HepG2 (cell line): ENCODE results near the gene SPRR5. TPM values are rescaled to one million over a fixed set of nuclear protein-coding genes. Genes with fewer than 3 reads are reported as not detected.

Experiments
- ATAC-seq: fragments of 200-7000 bp; cut with Tn5 transposase; 3 replicates; pipeline ENCODE4 v1.9.1; 2020; ENCODE audit warnings: mild to moderate bottlenecking, moderate library complexity
- BruUV-seq: library from RNA; stranded (reverse); fragments of 400-500 nt; replicated peaks from 2 replicates; lab custom pipeline; 2021; lab: Mats Ljungman, UMichigan
- CTCF ChIA-PET: fragments of 300-600 bp; formaldehyde crosslinking; extraction: SDS; loops from one replicate; lab custom pipeline; 2021; ENCODE audit warnings: low total read pairs, inconsistent platforms, low intra/inter-chr PET ratio; lab: Yijun Ruan, JAX
- POLR2A ChIA-PET: fragments of 350-600 bp; sonication (Branson Sonifier 250); formaldehyde crosslinking; loops from one replicate; lab custom pipeline; 2020; ENCODE audit warnings: antibody characterized with exemption, inconsistent platforms; lab: Yijun Ruan, JAX
- DNase-seq: peaks from one replicate; pipeline ENCODE4 v3.0.0-alpha.2; 2015; ENCODE audit warnings: low spot score
- FAIRE-seq: peaks from 3 replicates; lab custom pipeline; 2011; peaks lifted over from hg19 to GRCh38; lab: Jason Lieb, UNC
- H2AFZ ChIP-seq: one replicate; pipeline ENCODE4 v1.6.1; 2011; ENCODE audit warnings: low read length, inconsistent platforms
- H3K27ac ChIP-seq: fragments of 300-600 bp; 3 replicates; pipeline ENCODE4 v1.8.0; 2011; ENCODE audit warnings: mixed run types, mild to moderate bottlenecking, mixed read lengths, low read length, inconsistent platforms; ENCODE audit not compliant: insufficient read depth; ENCODE audit errors: extremely low read length
- H3K27me3 ChIP-seq, 2 experiments: fragments of 200-600 bp in 1 of 2; 2 replicates in 1 of 2; 3 replicates in 1 of 2; pipeline versions ENCODE4 v1.6.0 to v1.8.0; 2011; ENCODE audit warnings: low read length in 2 of 2, mild to moderate bottlenecking in 2 of 2, moderate library complexity in 2 of 2, inconsistent platforms in 1 of 2; ENCODE audit not compliant: insufficient read depth in 2 of 2, control insufficient read depth in 1 of 2
- H3K36me3 ChIP-seq, 2 experiments: fragments of 200-600 bp in 1 of 2; replicated peaks in 1 of 2; 2 replicates in 1 of 2; 3 replicates in 1 of 2; pipeline versions ENCODE4 v1.5.1 to v1.8.0; 2011; ENCODE audit warnings: low read length in 2 of 2, inconsistent platforms in 1 of 2; ENCODE audit not compliant: insufficient read depth in 2 of 2, control insufficient read depth in 1 of 2
- H3K4me1 ChIP-seq: 2 replicates; pipeline ENCODE4 v1.5.1; 2012; ENCODE audit warnings: low read length, inconsistent platforms; ENCODE audit not compliant: insufficient read depth
- H3K4me2 ChIP-seq: 2 replicates; pipeline ENCODE4 v1.6.0; 2011; ENCODE audit warnings: low read depth, low read length, inconsistent platforms
- H3K4me3 ChIP-seq, 3 experiments: fragments of 200-600 bp in 1 of 3; sonication (generic), shearing (Covaris generic) in 1 of 3; replicated peaks in 1 of 3; 2 replicates each; pipeline ENCODE4 v1.5.1; 2011 to 2016; ENCODE audit warnings: low read length in 3 of 3, inconsistent platforms in 2 of 3, low read depth in 2 of 3, mild to moderate bottlenecking in 2 of 3, control low read depth in 1 of 3, mixed read lengths in 1 of 3; ENCODE audit not compliant: insufficient read depth in 1 of 3
- H3K79me2 ChIP-seq: one replicate; pipeline ENCODE4 v1.6.1; 2011; ENCODE audit warnings: low read length, inconsistent platforms; ENCODE audit not compliant: insufficient read depth
- H3K9ac ChIP-seq: 2 replicates; pipeline ENCODE4 v1.6.0; 2011; ENCODE audit warnings: mild to moderate bottlenecking, low read depth, low read length, inconsistent platforms; ENCODE audit not compliant: insufficient read depth
- H3K9me3 ChIP-seq: 2 replicates; pipeline ENCODE4 v1.5.1; 2012; ENCODE audit warnings: mild to moderate bottlenecking, low read length
- H4K20me1 ChIP-seq: 2 replicates; pipeline ENCODE4 v1.6.0; 2011; ENCODE audit warnings: inconsistent platforms, mild to moderate bottlenecking, low read length, moderate library complexity; ENCODE audit not compliant: insufficient read depth
- CCDC6 ChIP-seq: sonication (generic); formaldehyde crosslinking; IDR thresholded peaks from 2 replicates; pipeline ENCODE4 v1.8.1; 2022; ENCODE audit warnings: mild to moderate bottlenecking, missing genetic modification reagents, moderate library complexity
- FOXK2 ChIP-seq: fragments of 450-650 bp; IDR thresholded peaks from 2 replicates; pipeline ENCODE4 v1.6.1; 2016
- HCFC1 ChIP-seq: fragments of 150-350 bp; IDR thresholded peaks from 2 replicates; pipeline ENCODE4 v1.6.1; 2014; ENCODE audit warnings: low read depth, low read length
- NKX3-1 ChIP-seq: sonication (generic); formaldehyde crosslinking; IDR thresholded peaks from 2 replicates; pipeline ENCODE4 v1.5.0; 2020; ENCODE audit warnings: missing genetic modification reagents
- ZMYM3 ChIP-seq: sonication (generic); formaldehyde crosslinking; IDR thresholded peaks from 2 replicates; pipeline ENCODE4 v1.5.1; 2020; ENCODE audit warnings: mild to moderate bottlenecking, missing genetic modification reagents
- ZNF589 ChIP-seq: sonication (generic); formaldehyde crosslinking; conservative IDR thresholded peaks from 2 replicates; pipeline ENCODE4 v1.8.0; 2022; ENCODE audit warnings: mild to moderate bottlenecking, moderate library complexity, missing genetic modification reagents
- ZNF775 ChIP-seq: sonication (generic); formaldehyde crosslinking; IDR thresholded peaks from 2 replicates; pipeline ENCODE4 v1.4.0; 2020; ENCODE audit warnings: missing genetic modification reagents, mild to moderate bottlenecking, moderate library complexity, borderline replicate concordance
- ZXDC ChIP-seq: sonication (generic); formaldehyde crosslinking; IDR thresholded peaks from 2 replicates; pipeline ENCODE4 v1.5.0; 2020; ENCODE audit warnings: mild to moderate bottlenecking, missing genetic modification reagents
- WGBS: methylation state at CpG from one replicate; pipeline ENCODE4 v1.1.6; 2017; ENCODE audit warnings: low lambda C conversion rate; 5-methylcytosine and 5-hydroxymethylcytosine counted together
- in situ Hi-C: cut with HindIII; loops from 2 replicates; pipeline ENCODE4 v1.10.0; 2017; ENCODE audit warnings: low pct_unique_long_range_greater_than_20kb; ENCODE audit not compliant: extremely low pct_ligation_motif_present
- intact Hi-C: fragments of 100-400 bp; cut with micrococcal nuclease; formaldehyde crosslinking; loops from one replicate; pipeline ENCODE4 v1.10.0; 2022; ENCODE audit not compliant: unreplicated experiment
- polyA plus RNA-seq, 8 experiments: library from polyadenylated mRNA; depleted of rRNA in 3 of 8; stranded (reverse) in 7 of 8; unstranded in 1 of 8; fragments of >200 nt; fragmentation: Illumina TruSeq in 4 of 8; extraction: Trizol in 4 of 8; gene quantifications; 2 replicates each; pipeline versions ENCODE4 v1.2.1 to v1.2.3, GENCODE V29; 2011 to 2016; ENCODE audit warnings: low read depth in 4 of 8, missing spikeins in 1 of 8, mixed read lengths in 1 of 8; ENCODE audit not compliant: insufficient read depth in 1 of 8
- total RNA-seq, 5 experiments: library from RNA; depleted of rRNA; stranded (reverse); fragments of >200 nt; fragmentation: Illumina TruSeq; extraction: Trizol; gene quantifications; 2 replicates each; pipeline ENCODE4 v1.2.3, GENCODE V29; 2016; ENCODE audit warnings: low read depth in 1 of 5
- TF ChIP-seq, protein P1 (sequence below): sonication (generic); formaldehyde crosslinking; IDR thresholded peaks from 2 replicates; pipeline ENCODE4 v1.5.0; 2020; ENCODE audit warnings: mild to moderate bottlenecking, missing genetic modification reagents, moderate library complexity
- TF ChIP-seq, protein P2 (sequence below): IDR thresholded peaks from 2 replicates; pipeline ENCODE4 v1.6.1; 2012; ENCODE audit warnings: low read length, improper control_type of control experiment

The SPRR5 gene
- total and polyA plus RNA-seq, 2 of the 13 experiments (the other 11 are each of a cell fraction or from before 2014, with no cell fraction given), result not detected

DNA sequence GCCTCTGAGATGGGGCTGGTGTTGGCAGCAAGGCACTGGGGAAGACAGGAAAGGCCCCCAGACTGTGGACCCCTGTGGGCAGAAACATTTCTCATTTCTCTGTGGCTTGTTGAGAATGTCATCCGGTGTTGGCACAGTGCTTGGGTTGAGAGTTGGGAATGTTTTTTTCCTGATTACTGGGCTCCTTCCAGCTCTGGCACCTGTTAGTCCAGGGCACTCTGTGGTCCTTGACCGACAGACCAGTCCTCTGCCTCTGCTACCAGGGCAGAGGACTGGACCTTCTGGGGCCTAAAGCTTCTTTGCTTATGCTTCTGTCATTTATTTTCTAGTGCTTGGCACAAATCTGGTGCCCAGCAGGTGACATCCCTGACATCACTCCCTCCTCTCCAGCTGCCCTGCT lies 4.8 kb upstream of the SPRR5 start:
- CTCF ChIA-PET, result no interaction called here
- ATAC-seq, result no peak

GRCh38 chr1:152946248-152946647 lies 758 bp upstream of the SPRR5 start:
- no TSS peak for BruUV-seq
- WGBS, result 0% methylated on average over 3 of the region's 3 CpGs
- Histone ChIP-seq H2AFZ (no peak overlapping the region), H4K20me1 (no peaks in the 10 kb centered on the region), H3K36me3 (no peaks in the 10 kb centered on the region), H3K9ac (no peak overlapping the region), H3K4me3 (no peak overlapping the region), H3K27me3 (0 out of 5 replicates have a peak, but pooled peaks cover 0 to 6% of the 10 kb centered on the region in 2 experiments), H3K79me2 (no peaks in the 10 kb centered on the region), H3K4me2 (no peak overlapping the region), H3K9me3 (no peaks in the 10 kb centered on the region), H3K27ac (no peak overlapping the region), H3K4me1 (no peaks in the 10 kb centered on the region)
- intact Hi-C loops, result no loop called here
- POLR2A ChIA-PET, result no interaction called here
- FAIRE-seq (no peak), ATAC-seq (no peak), DNase-seq (no peak)
- in situ Hi-C loops, result no loop called here
- CTCF ChIA-PET, result no interaction called here
- TF ChIP-seq NKX3-1 (CRISPR knock-in tag) (no peak), HCFC1 (no peak), CCDC6 (CRISPR knock-in tag) (no peak), ZXDC (CRISPR knock-in tag) (no peak), ZNF589 (no peak), ZMYM3 (CRISPR knock-in tag) (no peak)
- TF ChIP-seq, protein P1, sequence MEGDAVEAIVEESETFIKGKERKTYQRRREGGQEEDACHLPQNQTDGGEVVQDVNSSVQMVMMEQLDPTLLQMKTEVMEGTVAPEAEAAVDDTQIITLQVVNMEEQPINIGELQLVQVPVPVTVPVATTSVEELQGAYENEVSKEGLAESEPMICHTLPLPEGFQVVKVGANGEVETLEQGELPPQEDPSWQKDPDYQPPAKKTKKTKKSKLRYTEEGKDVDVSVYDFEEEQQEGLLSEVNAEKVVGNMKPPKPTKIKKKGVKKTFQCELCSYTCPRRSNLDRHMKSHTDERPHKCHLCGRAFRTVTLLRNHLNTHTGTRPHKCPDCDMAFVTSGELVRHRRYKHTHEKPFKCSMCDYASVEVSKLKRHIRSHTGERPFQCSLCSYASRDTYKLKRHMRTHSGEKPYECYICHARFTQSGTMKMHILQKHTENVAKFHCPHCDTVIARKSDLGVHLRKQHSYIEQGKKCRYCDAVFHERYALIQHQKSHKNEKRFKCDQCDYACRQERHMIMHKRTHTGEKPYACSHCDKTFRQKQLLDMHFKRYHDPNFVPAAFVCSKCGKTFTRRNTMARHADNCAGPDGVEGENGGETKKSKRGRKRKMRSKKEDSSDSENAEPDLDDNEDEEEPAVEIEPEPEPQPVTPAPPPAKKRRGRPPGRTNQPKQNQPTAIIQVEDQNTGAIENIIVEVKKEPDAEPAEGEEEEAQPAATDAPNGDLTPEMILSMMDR (CRISPR knock-in tag), result no peak

More for the DNA sequence above, 4.8 kb upstream of the SPRR5 start:
- Histone ChIP-seq H4K20me1 (no peaks in the 10 kb centered on the region), H3K79me2 (no peaks in the 10 kb centered on the region), H3K4me3 (no peak overlapping the region), H2AFZ (no peak overlapping the region), H3K9me3 (no peaks in the 10 kb centered on the region), H3K4me2 (no peak overlapping the region), H3K27me3 (0 out of 5 replicates have a peak, but pooled peaks cover 0 to 4% of the 10 kb centered on the region in 2 experiments), H3K9ac (no peak overlapping the region), H3K36me3 (no peaks in the 10 kb centered on the region), H3K4me1 (no peaks in the 10 kb centered on the region), H3K27ac (no peak overlapping the region)
- TF ChIP-seq ZNF775 (CRISPR knock-in tag) (no peak), FOXK2 (no peak)
- TF ChIP-seq, protein P2, sequence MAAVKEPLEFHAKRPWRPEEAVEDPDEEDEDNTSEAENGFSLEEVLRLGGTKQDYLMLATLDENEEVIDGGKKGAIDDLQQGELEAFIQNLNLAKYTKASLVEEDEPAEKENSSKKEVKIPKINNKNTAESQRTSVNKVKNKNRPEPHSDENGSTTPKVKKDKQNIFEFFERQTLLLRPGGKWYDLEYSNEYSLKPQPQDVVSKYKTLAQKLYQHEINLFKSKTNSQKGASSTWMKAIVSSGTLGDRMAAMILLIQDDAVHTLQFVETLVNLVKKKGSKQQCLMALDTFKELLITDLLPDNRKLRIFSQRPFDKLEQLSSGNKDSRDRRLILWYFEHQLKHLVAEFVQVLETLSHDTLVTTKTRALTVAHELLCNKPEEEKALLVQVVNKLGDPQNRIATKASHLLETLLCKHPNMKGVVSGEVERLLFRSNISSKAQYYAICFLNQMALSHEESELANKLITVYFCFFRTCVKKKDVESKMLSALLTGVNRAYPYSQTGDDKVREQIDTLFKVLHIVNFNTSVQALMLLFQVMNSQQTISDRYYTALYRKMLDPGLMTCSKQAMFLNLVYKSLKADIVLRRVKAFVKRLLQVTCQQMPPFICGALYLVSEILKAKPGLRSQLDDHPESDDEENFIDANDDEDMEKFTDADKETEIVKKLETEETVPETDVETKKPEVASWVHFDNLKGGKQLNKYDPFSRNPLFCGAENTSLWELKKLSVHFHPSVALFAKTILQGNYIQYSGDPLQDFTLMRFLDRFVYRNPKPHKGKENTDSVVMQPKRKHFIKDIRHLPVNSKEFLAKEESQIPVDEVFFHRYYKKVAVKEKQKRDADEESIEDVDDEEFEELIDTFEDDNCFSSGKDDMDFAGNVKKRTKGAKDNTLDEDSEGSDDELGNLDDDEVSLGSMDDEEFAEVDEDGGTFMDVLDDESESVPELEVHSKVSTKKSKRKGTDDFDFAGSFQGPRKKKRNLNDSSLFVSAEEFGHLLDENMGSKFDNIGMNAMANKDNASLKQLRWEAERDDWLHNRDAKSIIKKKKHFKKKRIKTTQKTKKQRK, result no peak
- POLR2A ChIA-PET, result no interaction called here
- intact Hi-C loops (no loop called here), in situ Hi-C loops (no loop called here)
- whole genome bisulfite sequencing, result 0% methylated on average over 2 of the region's 2 CpGs
- no peak for DNase-seq
- FAIRE-seq, result no peak
- no TSS peak for BruUV-seq
